NCI-H2227 (cell line): ENCODE data around the gene COMT.
"Not testable (repeated sequence)": the region's sequence is repeated elsewhere in the genome, so short reads cannot be mapped to it uniquely, and the experiment has no call there.

Experiments used
- DNase-seq: peaks from one replicate; lab custom pipeline; 2025; ENCODE audit not compliant: unreplicated experiment; lab: John Stamatoyannopoulos, UW

The COMT gene

DNA sequence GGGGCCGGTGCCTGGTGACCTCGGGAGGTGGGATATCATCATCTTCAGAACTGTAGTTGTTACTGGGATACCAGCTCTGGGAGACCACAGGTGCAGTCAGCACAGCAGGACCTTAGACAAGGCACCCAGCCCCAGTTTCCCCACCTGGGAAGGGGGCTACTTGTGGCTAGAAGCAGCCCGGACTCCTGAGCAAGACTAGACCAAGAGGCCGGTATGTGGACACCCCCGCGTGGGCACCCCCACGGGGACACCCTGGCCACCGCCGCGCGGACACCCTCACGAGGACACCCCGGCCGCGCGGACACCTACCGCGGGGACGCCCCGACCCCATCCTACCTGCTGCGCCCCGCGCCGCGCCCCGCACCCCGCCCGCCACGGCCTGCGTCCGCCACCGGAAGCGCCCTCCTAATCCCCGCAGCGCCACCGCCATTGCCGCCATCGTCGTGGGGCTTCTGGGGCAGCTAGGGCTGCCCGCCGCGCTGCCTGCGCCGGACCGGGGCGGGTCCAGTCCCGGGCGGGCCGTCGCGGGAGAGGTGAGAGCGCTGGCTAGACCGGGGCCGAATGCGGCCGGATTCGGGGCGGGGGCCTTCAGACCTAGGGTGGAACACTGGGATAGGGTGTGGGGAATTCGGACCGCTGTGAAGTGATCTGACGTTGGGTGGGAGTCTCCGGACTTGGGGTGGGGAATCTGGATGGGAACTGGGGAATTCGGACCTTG lies at the start of gene COMT, which contains the start of gene TXNRD2:
Gene COMT, plus strand, starts transcription at position 408 of the 718 bp plus-strand sequence. CDS start 20,755 bp downstream, outside the sequence.
Gene TXNRD2, minus strand, starts transcription at position 454 of the 718 bp plus-strand sequence. Its CDS starts 15 bp downstream, at position 439.
- peak; percentile 81 for DNase-seq

DNA sequence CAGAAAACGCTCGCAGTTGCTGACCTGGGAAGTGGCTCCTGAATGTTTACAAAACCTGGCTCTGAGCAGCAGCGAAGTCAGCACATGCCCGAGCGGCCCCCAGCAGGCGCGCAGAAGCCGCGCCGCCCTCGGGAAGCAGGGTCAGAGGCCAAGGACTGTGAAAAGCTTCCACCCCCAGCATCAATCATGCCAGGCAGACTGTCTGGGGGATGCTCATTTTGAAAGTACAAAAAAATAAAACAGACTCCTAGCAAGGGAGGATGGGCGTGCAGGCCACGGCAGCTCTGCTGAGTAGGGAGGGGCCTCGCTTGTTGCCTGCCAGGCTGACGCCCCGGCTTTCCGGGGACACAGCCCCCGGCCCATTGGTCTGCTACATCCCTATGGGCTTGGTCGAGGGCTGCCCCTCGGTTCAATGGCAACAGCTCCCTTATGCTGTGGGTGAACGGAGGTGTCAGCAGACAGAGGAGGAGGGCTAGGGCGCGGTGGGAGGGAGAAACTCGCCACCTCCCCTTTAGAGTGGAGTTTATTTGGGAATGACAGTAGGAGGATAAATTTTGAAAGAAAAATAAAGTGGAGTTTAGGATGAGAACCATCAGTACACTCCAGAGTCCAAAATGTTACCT lies 49.2 kb upstream of the COMT start:
- peak; percentile 85 for DNase-seq

DNA sequence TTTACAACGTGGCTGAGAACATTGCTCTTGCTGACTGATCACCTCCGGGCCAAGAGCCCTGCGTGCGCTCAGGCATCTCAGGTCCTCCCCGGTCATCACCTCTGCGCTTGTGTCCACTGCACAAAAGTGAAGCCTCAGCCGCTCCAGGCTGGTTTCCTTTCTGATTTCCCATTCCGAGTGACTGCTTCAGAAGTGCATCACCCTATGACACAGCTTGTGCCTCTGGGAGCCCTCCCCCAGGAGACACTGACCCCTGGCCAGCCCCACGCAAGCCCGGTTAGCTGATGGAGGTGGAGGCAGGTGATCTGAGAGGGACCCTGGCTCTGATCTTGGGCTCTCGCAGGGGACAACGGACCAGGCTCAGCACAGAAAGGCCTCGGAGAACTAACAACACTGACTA lies 48.6 kb upstream of the COMT start:
- DNase-seq: no peak

DNA sequence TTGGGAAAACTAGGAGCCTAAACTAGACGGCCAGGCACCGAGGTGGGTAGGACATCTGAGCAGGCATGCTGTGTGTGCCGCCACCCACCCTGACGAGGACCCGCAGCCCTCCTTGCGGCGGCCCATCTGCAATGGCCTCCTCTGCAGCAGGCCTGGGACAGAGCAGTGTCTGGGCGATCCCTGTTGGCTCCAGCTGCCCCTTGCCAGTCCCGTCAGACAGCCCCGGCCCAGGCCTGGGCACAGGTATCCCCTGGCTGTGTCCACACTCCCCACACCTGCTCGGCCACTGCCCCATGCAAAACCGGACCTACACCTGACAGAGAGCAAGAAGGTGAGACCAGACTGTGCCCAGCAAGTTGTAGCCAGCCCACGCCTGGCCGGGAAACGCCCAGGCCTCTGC lies 48.2 kb upstream of the COMT start:
- DNase-seq: no peak

DNA sequence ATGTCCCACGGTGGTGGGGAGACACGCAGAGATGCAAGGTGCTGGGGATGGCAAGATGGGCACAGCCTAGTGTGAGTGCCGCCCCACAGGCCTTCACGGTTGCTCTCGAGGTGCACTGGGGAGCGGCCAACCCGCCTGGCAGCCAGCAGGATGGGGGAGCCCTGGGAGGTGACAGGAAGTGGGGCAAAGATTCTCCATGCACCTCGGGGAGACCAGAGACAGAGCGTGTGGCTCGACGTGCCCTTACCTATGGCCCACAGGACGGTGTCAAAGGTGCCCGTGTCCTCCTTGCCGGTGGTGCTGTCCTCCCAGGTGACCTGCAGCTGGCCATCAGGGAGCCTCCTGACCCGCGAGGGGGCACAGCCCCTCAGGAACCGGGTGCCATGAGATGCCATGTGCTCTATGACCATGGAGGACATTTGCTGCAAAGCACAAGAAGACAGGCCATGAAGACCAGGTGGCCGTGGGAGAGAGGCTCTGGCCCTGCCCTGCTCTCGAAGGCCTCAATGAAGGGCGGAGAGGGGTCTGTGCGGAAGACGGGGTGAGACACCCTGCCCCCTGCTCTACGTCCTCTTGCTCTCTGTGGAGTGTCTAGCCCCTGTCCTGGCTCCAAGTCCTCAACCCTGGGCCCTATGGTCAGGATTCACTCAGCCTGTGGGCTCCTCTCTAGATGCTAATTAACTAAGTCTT lies 46.3 kb upstream of the COMT start:
- no peak for DNase-seq

DNA sequence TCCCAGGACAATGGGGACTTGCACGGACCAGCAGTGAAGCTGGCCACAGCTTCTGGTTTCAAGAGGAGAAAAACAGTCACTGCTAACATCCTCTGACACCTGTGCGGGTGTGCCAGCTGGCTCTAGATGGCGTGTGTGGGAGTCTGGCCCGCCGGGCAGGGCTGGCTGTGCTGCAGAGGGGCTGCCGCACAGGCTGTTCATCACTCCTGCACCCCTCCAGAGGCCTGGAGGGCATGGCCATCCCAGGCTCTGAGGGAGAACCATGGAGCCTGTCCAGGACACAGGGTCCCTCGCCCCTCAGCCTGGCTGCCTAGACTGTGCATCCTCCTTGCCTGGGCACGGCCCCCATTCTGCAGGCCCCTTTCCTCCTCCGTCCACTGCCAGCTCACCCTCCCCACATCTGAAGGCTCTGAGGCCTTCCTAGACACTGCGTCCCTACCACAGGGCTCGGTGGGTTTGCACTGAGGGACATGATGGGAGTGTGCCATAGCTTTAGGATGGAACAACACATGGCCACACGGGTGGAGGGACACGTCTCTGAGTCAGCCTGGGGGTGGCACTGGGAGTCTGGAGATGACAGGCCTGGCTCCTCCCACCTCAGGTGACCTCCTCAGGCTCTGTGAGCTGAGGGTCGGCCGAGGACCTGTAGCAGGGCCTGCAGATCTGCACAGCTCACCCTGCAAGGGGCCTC lies 44.8 kb upstream of the COMT start:
- DNase-seq: no peak

DNA sequence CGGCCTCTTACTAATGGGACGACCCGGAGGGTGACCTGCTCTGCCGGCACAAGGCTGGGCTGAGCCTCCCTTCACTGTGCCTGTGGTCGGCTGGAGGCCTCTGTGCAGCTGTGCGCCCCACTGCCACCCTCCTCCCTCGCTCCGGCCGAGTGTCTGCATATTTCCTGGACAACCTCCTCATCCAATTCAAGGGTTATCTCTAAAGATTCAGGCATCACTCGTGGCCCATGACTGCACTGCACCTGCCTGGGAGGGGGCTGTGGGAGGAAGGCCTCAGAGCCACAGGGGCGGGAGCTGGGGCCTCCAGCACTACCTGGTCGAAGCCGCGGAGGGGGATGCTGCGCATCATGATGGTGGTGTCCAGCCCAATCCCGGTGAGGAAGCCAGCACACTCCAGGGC lies 43.8 kb upstream of the COMT start:
- DNase-seq: no peak

DNA sequence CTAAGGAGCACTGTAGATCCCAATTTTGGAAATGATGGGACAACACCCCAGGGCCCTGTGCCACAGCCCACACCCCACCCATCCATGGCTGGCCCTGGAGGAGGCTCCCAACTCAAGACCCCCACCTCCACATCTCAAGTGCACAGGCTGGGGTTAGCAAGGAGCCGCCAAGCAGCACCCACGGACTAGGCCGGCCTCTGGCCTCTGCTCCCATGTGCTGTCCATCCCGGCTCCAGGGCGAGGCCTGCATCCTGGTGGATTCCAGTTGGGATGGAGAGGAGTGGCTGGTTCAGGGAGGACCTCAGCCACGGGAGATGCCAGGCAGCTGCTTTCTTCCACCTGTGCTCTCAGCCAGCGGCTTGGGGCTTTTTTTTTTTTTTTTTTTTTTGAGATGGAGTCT lies 43.4 kb upstream of the COMT start:
- no peak for DNase-seq

DNA sequence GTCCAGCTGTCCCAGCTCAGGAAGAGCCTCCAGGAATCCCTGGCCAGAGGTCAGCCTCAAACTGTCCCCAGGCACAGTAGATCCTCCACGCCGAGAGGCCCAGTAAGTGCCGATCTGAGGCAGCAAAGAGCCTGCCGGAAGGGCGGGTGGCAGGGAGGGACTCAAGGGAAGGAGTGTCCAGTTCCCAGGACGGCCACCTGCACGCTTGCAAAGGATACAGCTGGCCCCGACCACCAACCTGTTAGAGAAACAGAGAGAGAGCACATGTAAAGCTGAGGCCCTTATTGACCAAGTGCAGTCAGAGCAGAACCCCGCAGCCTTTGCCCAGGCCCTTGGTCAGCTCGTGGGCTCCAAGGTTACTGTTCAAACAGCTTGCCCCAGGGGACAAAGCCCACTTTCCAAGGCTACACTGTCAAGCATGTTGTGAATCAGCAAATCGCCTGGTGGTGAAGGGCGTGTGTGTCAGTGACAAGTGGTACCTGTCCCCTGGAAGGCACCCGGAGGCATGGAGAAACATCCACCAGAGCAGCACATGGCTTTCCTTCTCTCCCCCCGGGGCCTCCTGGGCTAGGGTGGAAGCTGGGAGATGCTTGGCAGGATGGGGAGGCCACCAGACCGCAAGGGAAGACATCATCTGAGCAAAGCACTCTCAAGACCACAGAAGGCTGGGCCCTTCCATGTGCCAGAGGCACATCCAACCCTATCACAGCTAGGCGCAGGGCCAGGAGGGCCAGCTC lies 42.6 kb upstream of the COMT start:
- DNase-seq: no peak

DNA sequence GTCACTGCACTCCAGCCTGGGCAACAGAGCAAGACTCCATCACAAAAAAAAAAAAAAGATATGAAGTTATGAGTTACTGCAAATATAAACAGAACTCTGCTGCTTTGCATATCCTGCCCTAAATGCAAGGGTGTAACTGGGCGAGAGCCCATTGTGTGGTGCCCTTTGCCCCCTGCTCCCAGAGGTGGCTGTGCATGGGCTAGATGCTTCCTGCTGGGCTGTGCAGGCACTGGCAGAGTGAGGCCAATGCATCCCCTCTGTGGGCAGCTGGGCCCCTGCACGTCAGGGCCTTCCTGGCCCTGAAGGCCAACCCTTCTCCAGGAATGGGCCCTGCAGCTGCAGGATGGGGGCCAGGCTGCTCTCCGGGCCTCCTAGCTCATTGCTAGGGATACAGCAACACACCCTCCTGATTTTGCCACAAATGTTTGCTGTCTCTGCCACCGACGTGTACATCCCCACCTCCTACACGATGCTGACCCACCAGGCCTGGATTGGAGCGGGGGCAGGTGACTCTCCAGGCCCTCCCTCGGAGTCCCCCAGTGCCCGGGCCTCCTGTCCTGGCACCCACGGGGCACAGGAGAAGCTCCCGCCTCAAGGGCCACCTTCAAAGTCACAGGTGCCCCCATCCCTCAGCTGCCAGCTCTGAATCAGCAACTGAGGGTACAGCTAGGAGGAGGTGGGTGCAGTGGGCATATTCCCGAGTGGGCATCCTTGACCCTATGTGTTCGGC lies 40.7 kb upstream of the COMT start:
- no peak for DNase-seq

DNA sequence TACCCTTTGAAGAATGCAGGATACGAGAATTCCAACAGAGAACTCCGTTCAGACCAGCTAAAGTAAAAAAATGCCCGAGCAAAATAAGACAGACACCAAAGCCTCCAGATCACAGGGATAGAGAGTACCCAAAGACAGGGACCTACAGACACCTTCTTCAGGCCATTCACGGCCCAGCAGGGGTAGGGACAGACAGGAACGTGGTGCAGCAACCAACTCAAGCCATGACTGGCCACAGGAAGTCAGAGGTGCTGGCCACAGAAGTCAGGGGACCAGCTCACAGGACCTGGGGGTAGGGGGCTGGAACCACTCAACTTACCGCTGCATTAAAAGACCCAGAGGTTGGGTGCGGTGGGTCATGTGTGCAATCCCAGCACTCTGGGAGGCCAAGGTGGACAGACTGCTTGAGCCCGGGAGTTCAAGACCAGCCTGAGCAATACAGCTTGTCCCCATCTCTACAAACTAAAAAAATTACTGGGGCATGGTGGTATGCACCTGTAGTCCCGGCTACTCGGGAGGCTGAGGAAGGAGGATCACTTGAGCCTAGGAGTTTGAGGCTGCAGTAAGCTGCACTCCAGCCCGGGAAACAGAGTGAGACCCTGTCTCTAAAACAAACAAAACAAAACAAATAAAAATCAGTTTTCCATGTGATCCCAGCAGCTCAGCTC lies 39.9 kb upstream of the COMT start:
- no peak for DNase-seq

DNA sequence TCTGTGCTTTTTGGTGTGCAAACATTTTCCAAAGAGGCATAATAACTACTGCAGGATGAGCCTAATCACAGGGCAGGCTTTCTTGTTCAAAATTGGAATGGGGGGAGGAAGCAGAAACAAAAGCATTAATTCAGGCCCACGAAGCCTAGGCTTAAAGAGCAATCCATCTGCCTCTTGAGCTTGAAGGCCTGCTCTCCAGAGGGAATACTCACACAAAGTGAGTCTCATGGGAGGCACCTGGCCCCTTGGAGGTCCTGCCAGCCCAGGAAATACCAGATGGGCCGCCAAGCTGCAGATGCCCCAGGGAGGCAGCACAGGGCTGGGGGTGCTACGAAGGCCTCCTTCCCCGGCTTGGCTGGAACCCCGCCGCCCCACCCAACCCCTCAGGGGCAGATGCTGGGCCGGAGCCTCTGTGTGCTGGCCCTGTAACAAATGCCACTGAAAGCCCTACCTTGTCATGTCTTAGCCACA lies 39.3 kb upstream of the COMT start:
- DNase-seq: peak; percentile 37

DNA sequence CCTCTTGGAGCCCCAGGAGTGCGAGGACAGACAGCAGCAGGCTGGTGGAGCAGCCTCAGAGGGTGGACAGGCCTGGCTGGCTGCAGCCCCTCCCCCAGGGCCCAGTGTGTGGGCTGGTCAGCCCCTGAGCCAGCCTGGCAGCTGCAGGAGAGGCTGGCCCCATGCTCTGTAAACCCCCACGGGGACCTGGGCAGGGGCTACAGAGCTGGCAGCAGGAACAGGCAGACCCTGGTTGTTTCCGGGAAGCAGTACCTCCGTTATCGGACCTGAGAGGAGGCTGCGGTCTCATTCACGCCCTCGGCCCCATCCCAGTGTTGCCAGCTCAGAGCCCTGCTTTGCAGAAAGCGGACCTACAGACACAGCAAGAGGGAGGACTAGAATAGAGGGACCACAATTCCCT lies 38.5 kb upstream of the COMT start:
- DNase-seq: peak; percentile 32

DNA sequence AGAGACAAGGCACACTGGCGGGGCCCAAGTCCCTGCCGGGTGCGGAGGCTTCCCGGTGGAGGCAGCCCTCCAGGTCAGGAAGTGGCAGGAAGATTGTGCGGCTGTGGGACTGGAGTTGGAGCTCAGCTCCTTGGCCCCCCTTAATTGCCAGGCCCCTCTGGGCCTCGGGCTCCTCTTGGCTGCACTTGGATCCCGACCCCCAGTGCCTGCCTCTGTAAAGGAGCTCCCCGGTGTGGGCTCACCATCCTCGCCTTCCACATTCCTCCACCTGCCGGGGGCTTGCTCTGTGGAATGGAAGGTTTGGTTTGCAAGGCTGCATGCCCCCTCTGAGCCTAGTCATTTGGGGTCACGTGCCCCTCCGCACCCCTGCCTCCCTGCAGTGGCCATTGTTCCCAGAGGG lies 38.1 kb upstream of the COMT start:
- DNase-seq: no peak

DNA sequence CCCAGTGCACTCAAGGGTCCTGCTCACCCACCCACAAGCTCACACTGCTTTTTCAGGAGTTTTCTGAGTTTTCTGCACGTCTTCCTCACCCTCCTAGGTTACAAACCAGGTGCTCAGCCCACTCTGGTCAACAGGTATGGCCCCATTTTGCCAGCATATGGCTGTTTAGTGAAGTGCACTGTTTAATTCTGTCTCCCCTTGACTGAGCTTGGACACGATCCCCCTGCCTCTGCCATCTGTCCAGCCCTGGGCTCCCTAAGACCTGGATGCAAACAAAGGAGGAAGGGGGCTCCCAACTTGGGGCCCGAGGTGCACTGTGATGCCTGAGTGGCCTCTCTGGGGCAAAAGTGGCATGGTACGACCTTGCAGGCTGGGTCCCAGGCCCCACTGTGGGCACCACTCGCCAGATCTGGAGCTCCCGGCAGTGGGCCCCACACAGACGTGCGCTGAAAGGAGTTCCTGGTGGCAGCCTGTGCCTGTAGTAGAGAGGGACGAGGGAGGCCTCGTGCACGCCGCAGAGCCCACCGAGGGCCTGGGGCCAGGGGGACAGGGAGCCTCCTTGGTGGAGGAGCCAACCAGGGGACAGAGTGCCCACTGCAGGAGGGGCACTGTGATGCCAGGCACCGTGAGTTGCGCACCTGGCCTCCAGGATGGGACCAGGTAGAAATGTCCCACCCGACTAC lies 37.3 kb upstream of the COMT start:
- no peak for DNase-seq

DNA sequence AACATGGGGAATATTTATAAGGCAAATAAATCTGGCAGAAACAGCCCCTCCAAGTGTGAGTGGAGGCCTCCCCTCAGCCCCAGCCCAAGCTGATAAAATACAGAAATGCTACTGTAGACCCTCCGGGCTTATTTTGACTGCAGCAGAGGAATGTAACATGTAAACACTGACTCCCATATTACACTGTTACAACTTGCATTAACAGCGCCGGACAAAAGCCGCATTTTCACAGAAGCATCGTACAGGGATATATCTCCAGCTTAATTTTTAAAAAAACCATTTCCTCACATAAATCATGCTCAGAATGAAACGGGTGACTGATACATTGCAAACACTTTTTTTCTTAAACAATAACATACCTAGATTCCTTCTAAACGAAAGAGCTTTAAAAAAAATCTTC lies 36.6 kb upstream of the COMT start:
- DNase-seq: no peak

DNA sequence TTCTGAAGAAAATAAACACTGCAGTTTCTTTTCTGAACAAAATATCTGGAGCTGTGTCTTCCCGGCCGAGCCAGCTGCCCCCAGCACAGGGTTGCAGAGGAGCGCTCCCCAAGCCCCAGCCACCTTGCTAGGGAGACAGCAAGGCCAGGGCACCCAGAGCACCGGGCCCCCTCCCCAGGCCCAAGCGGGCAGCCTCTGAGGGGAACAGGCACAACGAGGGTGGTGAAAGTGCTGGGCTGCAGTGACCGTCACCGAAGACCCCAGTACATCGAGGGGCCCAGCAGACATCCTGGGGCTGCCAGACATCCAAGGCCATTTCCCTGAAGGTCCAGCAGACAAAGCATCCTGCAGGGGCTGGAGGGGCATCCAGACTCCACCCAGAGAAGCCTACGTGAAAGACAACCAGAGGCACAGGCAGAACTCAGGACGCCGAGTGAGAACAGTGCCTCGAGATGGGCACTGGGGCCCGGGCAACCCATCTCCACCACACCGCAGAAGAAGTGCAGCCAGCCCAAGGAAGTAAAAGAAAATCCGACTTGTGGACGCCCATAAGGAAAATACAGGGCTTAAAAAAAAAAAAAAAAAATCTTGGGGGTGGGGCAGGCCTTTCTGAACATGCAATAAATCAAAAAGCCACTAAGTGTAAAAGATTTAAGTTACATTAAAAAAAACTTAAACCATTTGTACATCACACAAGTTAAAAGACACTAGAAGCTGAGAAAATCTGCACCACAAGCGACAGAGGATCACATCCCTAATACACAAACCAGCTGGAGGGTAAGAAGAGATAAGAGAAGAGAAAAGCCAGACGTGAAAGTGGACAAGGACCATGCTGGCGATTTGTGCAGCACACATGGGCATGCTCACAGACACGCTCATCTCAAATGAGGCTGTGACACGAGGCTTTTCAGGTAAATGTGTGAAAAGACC lies 36.0 kb upstream of the COMT start:
- DNase-seq: no peak

DNA sequence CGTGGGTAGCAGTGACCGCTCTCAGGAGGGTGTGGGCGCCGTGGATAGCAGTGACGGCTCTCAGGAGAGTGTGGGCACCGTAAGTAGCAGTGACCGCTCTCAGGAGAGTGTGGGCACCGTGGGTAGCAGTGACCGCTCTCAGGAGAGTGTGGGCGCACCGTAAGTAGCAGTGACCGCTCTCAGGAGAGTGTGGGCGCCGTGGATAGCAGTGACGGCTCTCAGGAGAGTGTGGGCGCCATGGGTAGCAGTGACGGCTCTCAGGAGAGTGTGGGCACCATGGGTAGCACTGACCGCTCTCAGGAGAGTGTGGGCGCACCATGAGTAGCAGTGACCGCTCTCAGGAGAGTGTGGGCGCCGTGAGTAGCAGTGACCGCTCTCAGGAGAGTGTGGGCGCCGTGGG lies 34.7 kb upstream of the COMT start:
- DNase-seq: not testable (repeated sequence)
